AG09309 (cell line): ENCODE measurements around the gene LSM2.
"Not testable (repeated sequence)": the region's sequence is repeated elsewhere in the genome, so short reads cannot be mapped to it uniquely, and the experiment has no call there.

ENCODE experiments used
- DNase-seq: peaks from one replicate; pipeline ENCODE4 v3.0.0-alpha.2; 2010; ENCODE audit warnings: low read depth
- H3K4me3 ChIP-seq: 2 replicates; pipeline ENCODE4 v1.5.1; 2011; ENCODE audit warnings: mild to moderate bottlenecking, low read depth, low read length, moderate library complexity; ENCODE audit not compliant: control insufficient read depth
- TF ChIP-seq, protein P1 (sequence below): IDR thresholded peaks from 2 replicates; pipeline ENCODE4 v1.5.1; 2011; ENCODE audit warnings: mild to moderate bottlenecking, low read depth, low read length, inconsistent platforms; ENCODE audit not compliant: insufficient read depth, control insufficient read depth; ENCODE audit errors: missing control alignments

Gene LSM2

DNA sequence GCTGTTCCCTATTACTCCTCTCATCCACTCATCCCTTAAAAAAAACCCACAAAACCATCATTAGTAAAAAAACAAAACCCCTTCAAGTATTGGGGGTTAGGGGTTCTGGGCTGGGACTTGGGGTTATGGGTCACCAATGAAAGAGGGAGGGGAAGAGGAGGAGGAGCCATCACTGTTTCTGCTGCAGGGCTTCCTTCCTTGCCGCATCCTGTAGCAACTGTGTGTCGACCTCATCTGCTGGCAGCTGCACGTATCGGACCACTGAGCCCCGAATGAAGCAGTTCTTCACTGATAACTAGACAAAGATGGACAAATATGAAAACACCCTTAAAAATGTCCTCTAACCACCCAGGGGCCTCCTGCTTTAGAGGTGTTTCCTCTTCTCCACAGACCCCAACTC is 9.2 kb downstream of the LSM2 start:
- TF ChIP-seq, protein P1, sequence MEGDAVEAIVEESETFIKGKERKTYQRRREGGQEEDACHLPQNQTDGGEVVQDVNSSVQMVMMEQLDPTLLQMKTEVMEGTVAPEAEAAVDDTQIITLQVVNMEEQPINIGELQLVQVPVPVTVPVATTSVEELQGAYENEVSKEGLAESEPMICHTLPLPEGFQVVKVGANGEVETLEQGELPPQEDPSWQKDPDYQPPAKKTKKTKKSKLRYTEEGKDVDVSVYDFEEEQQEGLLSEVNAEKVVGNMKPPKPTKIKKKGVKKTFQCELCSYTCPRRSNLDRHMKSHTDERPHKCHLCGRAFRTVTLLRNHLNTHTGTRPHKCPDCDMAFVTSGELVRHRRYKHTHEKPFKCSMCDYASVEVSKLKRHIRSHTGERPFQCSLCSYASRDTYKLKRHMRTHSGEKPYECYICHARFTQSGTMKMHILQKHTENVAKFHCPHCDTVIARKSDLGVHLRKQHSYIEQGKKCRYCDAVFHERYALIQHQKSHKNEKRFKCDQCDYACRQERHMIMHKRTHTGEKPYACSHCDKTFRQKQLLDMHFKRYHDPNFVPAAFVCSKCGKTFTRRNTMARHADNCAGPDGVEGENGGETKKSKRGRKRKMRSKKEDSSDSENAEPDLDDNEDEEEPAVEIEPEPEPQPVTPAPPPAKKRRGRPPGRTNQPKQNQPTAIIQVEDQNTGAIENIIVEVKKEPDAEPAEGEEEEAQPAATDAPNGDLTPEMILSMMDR = no peak
- H3K4me3 ChIP-seq = no peak overlapping the region
- no peak for DNase-seq

DNA sequence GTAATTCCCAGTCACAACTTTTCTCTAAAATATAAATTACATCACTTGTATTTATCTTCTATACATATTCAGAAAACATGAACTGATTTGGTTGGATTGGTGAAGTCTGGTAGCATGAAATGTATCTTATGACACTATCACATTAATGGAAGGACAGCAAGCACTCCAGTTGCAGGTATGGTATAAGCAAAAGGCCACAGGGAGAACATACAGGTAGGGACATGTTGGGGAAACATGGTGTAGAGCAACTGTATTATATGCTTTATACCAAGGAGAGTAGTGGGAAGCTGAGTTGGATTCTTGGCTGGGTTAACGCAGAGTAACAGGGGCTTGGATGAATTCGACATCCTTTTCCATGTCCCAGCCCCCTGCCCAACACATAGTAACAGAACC is 9.8 kb downstream of the LSM2 start:
- TF ChIP-seq, protein P1 = no peak
- no peak overlapping the region for H3K4me3 ChIP-seq
- no peak for DNase-seq

DNA sequence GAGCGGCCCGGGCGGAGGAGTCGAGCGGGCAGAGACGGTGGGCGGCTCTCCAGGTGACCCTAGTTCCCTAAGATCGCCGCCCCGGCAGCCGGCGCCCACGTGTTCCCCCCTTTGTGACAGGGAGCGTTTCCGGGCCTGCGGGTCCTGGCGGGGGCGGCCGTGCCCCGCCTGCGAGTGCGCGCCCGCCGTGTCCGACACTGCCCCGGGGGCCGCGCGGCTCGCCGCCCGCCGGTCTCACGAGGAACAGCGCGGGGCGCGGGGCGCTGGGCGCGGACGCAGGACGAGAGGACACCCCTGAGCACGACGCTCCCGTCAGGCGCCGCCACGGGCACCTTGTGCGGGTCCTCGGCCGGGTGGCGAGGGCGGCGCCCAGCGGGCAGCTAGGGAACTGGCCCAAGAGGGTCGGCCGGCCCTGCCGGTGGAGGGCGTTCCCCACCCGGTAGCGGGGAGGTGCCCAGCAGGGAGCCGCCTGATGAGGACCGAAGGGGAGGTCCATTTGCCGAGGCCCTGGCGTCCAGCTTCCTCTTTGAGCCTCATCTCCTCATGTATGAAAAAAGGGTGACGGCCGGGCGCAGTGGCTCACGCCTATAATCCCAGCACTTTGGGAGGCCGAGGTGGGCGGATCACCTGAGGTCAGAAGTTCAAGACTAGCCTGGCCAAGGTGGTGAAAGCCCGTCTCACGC is 11.0 kb downstream of the LSM2 start, which contains the start of gene VARS1:
Gene VARS1, minus strand, starts transcription at position 137 of the 683 bp plus-strand sequence. CDS start 535 bp downstream, outside the sequence.
- peak within 1 kb of the TSS; percentile 82 for H3K4me3 ChIP-seq
- TF ChIP-seq, protein P1 = peak; percentile 69
- DNase-seq = peak; percentile 46

DNA sequence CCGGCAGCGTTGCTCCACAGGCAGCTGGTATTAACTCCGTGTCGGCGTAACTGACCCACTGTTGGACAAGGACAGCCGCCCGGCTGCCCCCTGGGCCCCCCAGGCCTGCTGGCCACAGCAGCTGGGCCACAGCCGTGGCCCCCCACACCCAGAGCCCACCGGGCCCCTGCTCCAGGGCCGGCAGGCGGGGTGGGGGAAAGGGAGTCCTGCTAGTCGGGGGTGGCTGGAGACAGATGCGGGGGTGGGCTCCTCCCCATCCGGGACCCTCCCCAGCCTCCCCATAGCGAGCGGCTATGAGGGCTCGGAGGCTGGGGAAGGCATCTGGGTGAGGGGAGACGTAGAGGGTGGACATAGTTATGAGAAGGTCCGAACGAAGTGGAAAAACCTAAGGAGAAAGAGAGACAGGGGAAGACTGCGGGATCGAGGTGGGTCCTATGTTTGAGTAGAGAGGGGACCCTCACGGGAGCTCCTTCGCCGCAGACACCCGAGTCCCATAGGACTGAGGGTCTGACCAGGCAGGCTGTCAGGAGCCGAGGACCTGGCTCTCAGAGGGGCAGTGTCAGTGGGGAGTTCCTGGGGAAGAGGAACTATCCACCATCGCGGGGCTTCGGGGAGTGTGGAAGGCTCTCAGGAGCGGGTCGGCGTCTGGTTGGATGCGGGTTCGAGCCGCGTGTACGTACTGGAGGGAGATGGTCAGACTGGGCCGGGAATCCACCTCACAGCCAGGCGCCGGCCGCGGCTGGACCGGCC is 11.7 kb downstream of the LSM2 start:
- peak overlapping the region; percentile 82 for H3K4me3 ChIP-seq
- no peak for DNase-seq
- TF ChIP-seq, protein P1 = no peak

DNA sequence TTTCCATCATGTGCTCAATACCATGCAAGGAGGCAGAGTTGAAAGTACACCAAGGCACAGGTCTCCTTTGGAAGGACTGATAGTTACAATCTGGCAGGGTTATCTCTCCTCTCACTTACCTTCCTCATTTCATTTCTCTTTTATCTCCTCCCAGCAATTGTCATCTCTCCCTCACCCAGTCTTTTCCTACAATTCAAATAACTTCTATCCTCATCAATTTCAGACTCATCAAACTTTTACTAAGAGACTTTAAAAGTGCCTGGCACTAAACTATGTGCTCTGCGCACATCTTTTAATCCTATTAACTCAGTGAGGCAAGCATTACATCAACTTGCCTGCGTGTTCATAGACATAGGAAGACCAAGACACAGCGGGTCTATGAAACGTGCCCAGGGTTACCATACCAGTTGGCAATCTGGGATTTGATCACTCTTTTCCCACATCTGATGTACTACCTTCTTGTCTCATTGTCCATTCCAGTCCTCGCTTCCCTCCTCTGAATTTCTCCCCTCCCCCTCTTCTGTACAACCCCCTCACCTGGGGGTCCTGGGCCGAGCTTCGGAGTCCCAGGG is 12.4 kb downstream of the LSM2 start:
- TF ChIP-seq, protein P1 = no peak
- no peak for DNase-seq

DNA sequence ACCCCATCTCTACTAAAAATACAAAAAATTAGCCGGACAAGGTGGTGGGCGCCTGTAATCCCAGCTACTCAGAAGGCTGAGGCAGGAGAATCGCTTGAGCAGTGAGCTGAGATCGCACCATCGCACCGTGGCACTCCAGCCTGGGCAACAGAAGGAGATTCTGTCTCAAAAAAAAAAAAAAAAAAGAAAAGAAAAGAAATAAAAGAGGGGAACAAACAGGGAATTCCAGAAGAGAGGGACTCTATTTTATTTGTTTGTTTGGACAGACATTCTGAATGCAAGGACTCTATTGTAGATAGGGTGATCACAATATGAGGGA is 12.9 kb downstream of the LSM2 start:
- DNase-seq = not testable (repeated sequence)
- H3K4me3 ChIP-seq = peak overlapping the region; percentile 82

More for the DNA sequence above, 12.4 kb downstream of the LSM2 start:
- H3K4me3 ChIP-seq = peak overlapping the region; percentile 82

DNA sequence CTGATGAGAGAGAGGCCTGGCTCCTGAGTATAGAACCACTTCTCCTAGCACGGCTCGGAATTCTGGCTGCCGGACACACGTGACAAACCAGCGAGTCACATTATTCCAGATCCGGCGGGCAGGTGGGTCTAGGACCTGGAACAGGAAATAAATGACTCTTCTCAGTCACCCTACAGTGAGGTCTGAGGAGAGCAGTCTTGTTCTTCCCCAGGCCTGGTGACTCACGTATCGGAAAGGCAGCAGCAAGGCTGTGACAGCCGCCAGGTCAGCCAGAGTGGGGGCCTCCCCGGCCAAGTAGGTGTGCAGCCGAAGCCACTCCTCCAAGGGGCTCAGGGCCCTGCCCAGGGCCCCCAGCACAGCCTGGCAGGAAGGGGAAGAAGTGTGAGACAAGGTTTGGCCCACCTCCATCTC is 14.0 kb downstream of the LSM2 start:
- no peak overlapping the region for H3K4me3 ChIP-seq
- TF ChIP-seq, protein P1 = no peak
- no peak for DNase-seq
